Hematopoietic multipotent progenitor cell (in vitro differentiated cells): Measurements from ENCODE around the gene GBF1. TPM values are rescaled to one million over a fixed set of nuclear protein-coding genes. Genes with fewer than 3 reads are reported as not detected.

Experiments used
- DNase-seq, 3 donors: peaks; one replicate each; pipeline ENCODE4 v3.0.0-alpha.2; 2011 to 2015; ENCODE audit warnings: low read depth in 2 of 3, low spot score in 2 of 3
- total RNA-seq: library from RNA; depleted of rRNA; stranded (reverse); fragments of >200 nt; gene quantifications from one replicate; pipeline ENCODE4 v1.2.3, GENCODE V29; 2012

Gene GBF1
- total RNA-seq, 1 donor = 24.8 TPM

DNA sequence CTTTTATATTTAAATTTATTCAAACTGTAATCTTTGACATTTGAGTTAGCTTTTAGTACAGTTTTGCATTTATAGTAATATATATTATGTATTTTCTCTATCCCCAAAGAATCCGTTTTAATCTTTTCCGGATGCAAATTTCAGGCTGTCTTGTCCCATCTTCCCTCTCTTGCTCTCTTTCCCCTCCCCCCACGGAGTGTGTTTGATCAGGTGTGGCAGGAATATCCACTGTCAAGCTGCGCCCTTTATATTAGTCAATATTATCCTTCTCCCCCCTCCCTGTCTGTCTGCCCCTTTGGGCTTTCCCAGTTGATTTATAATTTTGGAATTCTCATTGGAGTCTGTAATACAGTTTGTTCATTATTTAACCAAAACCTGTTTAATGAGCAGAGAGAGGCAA, 19.0 kb downstream of the GBF1 start:
- DNase-seq = no peak

DNA sequence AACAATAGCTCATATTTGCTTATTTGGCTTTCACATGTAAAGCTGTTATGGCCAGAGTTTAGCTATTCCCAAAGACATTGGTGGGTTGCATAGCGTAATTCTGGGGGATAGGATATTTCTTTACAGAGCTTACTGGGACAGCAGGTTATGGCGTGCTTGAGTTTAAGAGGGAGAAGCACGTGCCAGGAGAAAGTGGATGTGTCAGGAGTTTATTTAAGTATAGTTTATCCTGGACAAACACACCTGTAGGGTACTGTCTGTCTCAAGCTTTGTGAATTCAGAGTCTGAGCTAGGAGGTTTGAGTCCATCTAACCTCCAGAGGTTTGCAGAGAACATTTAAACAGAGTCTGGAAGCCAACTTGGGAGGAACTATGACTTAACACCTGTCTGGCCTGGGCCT, 21.3 kb downstream of the GBF1 start:
- no peak for DNase-seq

DNA sequence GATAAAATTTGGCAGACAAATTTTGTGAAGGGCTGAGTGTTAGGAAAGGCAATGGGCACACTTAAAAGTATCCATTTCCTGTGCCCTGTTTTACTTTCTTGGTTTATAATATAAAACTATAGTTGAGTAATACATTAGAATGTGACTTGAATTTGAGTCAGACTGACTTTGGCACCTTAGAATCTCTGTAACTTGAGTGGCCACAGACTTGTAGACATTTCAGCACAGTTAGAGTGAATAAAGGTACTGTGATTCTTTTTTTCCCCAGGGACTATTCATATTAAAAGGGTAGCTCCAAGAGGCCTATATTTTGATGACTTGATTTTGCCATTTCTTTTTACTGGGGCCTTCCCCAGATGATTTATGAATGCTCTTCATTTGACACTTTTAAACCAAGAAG, 22.4 kb downstream of the GBF1 start:
- DNase-seq = no peak

DNA sequence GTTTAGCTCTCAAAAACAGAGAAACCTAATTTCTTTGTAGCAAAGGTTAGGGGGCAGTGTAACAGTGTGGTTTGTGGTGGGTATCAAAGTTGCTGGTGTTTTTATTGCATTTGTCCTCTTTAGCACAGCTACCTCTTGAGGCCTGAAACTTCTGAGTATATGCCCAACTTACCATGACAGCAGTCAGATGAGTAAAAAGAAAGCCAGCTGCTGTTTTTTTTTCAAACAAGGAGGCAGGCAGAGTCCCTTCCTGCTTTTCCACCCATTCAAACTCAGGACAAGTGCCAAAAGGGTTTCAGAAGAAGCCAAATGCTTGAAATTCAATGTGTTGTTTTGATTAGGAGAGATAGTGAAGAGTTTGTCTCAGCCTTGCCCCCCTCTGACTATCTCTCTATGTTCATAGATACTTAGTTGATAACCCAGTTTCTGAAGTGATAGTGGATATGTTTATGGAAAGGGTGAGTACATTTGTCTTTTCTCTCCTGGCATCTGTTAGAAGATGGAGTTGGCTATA, 23.1 kb downstream of the GBF1 start:
- DNase-seq = no peak

DNA sequence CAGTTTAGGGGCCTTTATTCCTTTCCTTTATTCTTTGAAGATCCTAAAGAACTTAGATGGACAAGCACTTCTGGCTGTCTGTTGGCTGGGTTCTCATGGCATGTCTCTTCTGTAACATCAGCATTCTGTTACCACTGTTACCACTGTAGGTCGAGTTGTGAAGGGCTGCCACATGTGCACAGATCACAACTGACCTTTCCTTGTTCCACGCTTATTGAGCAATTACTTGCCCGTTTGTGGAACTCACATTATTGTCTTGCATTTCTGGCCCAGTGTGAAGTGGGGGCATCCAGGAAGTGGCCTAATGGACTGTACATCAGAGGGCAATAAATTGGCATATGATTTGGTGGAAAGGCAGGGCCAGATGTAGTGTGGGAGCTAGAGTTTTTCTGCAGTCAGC, 23.7 kb downstream of the GBF1 start:
- DNase-seq = no peak

DNA sequence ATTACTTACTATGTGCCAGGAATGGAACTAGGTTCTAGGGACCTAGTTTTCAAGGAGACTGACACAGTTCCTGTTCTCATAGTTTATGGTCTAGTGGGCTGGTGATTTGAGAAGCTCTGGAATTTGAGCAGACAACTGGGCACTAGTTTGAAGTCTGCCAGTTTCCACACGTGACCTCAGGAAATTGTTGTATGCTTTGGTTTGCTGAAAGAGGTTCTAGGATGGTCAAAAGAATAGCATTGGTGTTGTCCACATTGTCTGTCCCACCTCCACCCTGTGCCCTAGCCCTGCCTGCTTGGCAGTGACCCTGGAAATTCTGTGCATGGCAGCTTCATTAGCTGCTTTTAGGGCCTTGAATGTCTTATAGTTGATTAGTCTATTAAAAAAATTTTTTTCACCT, 28.7 kb downstream of the GBF1 start:
- no peak for DNase-seq

DNA sequence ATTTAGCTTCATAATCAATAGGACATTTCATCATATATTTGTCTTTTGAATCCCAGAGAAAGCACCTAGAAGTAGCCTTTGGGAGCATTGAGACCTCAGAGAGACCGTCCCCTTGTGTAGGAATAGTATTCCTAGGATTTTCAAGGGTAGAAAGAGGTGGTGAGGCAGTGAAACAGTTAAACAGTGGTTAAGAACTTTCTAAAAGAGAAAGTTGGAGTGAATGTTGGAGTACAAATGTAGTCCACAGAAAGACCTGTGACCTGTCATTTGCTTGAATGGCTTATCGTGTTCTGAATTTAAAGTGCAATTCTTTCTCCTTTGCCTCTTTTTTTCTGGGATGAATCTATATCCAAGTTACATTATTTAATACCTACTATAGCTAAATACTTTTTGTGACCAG, 30.0 kb downstream of the GBF1 start:
- DNase-seq = no peak

DNA sequence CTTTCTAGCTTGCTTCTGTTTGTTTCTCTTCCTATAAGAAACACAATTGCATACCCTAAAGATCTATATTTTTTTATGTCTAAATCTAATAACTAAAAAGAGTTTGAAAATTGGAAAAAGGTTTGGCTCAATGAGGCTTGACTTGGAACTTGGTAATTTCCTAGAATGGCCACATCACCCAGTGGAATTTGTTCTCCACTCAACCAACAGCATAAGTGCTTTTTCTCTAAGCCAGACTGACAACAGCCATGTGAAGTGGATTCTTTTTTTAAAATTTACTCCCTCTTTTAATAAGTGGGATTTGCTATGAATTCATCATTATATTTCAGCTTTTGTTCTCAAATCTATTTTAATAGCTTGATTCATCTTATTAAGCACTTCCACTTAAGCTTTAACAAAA, 33.8 kb downstream of the GBF1 start:
- DNase-seq = no peak

DNA sequence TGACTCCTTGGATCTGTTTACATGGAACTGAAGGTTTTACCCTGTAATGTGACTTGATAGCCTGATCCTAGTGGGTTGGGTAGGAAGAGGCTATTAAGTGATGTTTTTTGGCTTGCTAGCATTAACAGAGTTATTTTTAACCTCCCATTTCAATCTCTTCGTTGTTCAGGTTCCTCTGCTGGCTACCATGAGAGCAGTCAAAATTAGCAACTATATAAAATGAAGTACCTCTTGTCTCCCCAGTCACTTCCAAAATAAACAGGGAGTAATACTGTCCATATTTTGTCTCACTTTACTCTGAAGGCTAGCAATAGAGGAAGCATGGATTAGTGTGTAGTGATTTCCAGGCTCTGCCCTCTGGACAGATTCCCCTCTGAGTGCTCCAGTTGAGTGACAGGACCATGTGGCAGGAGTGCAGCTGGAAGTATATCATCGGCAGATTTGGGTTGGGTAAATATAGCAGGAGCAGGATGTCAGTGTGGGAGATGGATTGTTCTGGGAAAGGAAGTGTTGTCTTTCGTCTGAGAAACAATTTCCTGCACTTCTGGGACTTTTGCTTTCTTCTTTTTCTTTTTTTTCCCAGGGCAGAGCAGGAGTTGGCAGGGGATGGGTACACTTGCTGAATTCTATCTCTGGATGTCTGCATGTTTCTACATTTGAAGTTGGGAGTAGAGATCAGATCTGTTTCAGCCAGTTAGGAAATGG, 35.2 kb downstream of the GBF1 start:
- peak in 1 of 3 donors; percentile 2 for DNase-seq

DNA sequence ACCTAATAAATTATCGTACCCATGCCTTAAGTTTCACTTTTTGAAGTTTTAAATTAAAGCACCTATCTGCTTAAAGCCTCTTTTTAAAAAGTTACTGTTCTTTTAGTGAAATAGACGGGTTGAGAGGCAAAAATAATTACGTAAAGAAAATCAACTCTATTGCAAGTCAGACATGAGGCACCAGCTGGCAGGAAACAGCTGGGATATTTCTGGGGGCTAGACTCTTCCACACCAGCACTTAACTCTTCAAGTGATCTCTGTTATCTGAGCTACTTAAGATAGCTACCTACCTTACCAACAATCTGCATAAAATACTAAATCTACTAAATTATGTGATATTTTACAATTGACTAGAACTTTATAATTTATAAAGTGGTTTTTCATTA, 35.8 kb downstream of the GBF1 start:
- DNase-seq = peak in 2 of 3 donors; percentile 22 to 72

DNA sequence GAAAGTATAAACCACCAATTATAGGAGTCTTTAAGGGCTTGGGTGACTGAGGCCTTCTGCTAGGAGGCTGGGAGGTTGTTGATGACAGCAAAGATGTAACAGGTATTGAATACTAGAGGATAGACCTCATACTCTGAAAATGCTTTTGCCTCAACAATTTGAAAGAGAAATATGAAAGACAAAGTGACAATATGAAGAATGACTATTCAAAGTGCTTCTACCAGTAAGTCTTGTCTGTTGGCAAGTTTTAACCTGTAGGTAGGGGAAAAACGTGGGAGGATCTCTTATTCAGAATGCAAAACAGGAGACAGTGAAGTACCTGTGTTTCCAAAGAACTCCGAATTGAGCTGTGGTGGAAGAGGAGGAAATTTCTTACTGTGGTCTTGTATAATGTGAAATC, 38.2 kb downstream of the GBF1 start:
- DNase-seq = no peak

DNA sequence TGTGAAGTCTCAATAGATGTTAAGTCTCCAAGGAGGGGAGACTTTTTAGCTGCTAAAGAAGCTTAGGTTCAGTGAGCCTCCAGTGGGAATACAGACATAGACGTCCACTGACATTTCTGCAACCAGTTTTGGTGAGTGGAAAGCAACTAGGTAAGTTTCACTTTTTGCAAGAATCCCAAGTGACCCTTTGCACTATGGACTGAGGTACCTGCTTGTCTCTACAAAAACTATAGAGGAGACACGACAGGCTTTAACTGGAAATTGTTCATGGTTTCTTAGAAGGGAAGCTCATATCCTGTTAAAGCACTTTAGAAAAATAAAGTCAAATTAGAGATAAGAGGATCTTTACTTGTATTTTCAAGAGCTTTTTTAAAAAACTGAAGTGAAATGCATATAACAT, 38.6 kb downstream of the GBF1 start:
- DNase-seq = no peak

DNA sequence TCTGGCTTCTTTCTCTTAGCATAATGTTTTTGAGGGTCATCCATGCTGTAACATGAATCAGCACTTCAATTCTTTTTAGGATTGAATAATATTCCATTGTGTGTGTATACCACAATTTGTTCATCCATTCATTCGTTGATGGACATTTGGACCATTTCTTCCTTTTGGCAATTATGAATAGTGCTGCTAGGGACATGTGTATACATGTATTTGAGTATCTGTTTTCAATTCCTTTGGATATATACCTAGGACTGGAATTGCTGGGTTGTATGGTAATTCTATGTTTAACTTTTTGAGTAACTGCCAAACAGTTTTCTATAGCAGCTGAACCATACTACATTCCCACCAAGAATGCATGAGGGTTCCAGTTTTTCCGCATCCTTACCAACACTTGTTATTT, 39.2 kb downstream of the GBF1 start:
- DNase-seq = no peak

DNA sequence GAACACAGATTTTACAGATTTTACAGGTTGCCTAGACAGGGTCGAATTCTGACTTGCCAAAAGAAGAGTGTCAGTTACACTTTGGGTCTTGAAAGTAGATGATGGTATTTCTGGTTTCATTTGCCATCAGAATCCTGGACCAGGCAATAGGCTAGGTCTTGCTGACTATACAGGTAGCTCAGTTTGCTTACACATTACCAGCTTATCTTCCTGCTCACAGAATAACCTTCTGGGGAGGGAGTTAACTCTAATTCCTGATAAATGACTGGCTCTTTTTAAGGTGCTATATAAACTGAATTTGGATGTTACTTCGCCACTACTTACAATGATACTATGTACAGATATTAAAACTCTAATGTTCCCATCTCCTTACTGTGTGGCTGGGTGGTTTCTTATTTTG, 39.8 kb downstream of the GBF1 start:
- no peak for DNase-seq

DNA sequence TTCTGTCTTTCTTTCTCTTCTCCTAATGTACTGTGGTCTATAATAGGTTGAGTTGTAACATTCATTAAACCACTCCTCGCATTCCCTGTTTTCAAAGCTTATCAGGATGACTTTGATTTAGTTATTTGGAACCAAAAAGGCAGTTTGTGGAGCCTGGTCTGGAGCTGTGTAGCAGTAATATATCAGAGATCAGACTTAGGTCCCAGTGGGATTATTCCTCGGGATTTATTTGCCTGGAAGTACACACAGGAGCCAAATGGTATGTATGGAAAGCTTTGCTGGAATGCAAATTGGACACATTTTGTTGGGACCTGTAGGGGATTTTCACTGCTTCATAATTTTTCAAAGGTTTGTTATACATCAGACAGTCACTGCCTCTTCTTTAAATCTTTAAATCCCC, 40.9 kb downstream of the GBF1 start:
- DNase-seq = no peak

DNA sequence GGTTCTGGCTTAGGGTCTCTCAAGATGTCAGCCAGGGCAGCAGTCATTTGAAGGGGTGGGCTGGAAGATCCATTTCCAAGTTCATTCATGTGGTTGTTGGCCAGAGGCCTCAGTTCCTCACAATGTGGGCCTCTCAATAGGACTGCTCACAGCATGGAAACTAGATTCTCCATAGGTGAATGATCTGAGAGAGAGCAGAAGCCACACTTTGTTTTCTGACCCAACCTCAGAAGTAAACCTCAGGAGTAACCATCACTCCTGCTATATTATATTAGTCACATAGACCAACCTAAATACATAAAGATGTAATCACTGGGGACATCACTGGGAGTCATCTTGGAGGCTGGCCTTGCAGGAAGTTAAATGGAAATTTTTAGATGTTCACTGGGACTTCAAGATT, 42.2 kb downstream of the GBF1 start:
- no peak for DNase-seq

DNA sequence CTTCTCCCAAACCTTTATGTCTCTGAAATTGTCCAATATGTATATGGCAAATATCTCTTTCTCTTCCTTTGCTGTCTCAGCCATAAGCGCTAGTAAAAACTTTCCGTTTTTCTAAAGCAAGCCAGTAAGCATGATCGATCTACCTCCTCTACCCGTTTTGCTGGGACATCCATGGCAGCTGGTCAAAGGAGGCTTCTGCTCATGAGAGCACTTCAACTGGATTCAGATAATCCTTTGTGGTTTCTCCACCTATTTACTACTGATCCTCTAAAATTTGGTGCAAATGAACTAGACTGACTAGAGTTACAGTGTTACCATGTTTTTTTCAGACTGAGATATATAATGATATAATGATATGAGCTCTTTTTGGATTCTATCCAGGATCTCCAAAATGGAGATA, 42.7 kb downstream of the GBF1 start:
- no peak for DNase-seq

DNA sequence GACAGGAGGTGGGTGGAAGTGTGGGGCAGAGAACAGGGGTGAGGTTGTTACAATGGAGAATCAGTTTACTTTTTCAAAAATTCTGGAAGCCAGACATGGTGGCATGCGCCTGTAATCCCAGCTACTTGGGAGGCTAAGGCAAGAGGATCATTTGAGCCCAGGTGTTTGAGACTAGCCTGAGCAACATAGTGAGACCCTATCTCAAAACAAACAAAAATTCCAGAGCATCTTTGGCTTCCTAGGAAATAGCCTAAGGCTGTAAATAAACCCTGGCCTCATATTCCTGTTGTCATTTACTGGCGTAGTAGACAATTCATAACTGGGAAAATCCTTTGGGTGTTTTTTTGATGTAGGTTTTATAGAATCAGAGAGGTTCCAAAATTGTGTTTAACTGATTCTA, 44.0 kb downstream of the GBF1 start:
- no peak for DNase-seq

DNA sequence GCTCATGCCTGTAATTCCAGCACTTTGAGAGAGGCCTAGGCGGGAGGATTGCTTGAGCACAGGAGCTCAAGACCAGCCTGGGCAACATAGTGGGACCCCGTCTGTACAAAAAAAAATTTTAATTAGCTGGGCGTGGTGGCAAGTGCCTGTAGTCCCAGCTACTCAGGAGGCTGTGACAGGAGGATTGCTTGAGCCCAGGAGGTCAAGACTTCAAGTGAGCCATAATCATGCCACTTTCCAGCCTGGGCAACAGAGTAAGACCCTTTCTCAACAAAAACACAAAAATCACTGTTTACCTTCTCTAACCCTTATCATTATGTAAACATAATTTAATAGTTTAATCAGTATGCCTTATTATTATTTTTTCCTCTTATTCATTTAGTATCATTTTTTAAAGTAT, 44.5 kb downstream of the GBF1 start:
- DNase-seq = no peak

DNA sequence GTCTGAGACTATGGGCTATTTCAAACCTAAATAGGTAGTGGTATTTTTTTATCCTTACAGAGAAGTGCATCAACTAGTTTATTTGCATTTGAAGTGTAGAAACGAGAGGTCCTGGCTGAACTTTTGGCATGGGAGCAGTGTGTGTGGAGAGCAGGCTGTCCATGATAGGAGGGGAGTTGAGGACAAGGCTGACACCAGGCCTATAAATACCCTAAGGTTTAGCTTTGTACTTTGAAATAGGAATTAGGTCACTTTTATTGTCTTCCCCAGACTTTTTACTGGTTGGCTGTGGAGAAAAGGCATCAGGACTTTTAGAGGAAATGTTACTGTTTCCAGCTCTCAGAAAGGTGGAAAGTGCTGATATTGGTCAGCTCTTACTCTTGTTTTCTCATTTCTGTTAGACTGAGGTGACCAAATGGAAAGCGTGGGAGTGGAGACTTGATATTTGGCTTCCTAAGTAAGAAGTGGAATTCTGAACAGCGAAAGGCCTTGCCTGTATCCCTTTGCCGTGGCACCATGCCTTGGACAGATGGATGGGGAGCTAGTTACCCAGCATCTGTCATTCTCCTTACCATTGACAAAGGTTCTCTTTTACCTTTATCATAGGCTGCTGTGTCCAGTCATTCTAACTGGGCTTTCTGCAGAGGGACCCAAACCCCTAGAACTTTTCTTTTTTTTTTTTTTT, 46.0 kb downstream of the GBF1 start:
- no peak for DNase-seq

DNA sequence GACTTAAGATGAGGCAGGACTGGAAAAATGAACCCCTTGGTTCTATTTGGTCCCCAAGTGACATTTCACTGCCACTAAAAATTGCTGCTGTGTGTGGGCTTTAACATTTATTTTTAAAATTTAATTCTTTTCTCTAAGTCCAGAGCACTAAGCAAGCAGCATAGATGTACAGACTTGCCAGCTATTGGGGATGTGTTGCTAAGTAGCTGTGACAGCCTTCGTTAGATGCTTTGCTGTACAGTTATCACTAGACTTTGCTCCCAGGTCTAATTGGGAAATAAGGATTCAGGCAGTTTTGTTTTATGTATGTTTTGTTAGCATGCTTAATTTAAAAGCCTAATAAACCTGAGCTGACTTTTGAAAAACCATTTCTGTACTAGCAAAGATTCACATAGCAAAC, 51.8 kb downstream of the GBF1 start:
- DNase-seq = no peak

DNA sequence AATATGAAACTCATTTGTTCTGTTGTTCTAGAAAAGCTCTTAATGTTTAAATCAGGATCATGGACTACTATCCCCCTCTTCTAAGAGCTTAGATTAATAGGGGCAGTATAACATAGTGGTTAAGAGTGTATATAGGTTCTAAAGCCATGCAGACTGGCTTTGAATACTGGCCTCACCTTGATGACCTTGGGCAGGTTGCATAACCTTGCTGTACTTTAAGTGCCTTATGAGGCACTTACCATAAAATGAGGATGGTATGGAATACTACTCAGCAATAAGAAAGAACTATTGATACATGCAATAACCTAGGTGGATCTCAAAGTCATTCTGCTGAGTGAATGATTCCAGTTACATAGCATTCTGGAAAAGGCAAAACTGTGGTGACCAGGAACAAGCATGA, 53.6 kb downstream of the GBF1 start:
- DNase-seq = no peak

DNA sequence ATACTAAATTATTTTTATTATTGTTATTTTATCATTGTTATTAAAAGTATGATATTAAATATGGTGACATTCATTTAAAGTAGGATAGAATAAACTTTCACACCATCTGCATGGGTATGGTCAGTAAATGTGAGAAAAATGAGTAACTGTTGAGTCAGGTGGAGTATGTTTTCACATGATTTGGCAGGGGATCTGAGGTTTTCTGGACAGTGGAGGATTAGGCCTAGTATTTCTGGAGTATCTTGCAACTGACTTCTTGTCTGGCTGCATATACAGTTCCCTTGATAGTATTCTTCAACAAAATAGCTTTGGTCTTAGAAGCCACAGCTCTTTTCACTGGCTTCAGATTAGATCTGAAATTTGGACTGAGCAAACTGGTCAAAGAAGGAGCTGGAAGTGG, 54.5 kb downstream of the GBF1 start:
- no peak for DNase-seq
